Stimulated activated CD8-positive, alpha-beta memory T cell treated with anti-CD3 and anti-CD28 coated beads, Interleukin-4, amount 100 ng/mL, for 48 hours (primary cell): Measurements from ENCODE around the gene IGSF22.

Experiments
- DNase-seq: peaks from one replicate; pipeline ENCODE4 v3.0.0-alpha.2; 2020

Gene IGSF22

DNA sequence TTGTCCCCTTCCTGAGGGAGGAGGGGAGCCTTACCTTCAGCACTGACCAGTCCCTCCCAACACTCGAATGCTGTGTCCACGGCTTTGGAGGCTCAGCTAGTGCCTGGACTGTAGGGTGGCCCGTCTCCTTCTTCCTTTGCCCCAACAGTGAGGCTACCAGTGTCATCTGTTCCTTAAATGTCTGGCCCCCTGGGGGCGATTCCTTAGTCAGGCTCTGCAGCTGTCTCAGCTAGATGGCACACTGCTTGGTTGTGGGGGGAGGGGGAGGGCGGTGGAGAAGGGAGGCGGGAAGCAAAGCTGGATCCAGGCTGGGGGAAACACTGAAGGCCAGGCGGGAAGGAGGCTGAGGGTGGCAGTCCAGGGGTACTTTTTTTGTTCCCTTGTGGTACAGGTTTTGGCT lies at the start of gene IGSF22:
IGSF22 (minus strand) TSS at position 149 of the 400 bp plus-strand sequence. CDS start 1,952 bp downstream, outside the sequence.
- no peak for DNase-seq

DNA sequence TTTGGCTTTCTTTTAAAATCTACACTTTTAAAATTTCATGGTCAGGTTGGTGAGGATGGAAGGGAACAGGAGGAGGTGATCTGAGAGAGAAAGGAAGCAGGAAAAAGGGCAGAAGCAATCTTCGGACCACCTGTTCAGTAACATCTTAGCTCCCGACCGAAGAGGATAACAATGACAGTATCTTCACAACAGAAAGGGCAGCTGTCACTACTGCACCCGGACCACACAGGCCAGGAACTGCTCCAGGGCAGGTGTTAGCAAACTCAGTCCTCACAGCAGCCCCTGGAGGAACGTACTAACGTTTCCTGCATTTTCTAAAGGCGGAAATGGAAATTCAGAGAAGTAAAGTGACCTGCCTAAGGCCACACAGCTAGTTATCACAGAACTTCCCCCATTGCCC lies 48.8 kb upstream of the IGSF22 start:
- DNase-seq: no peak

DNA sequence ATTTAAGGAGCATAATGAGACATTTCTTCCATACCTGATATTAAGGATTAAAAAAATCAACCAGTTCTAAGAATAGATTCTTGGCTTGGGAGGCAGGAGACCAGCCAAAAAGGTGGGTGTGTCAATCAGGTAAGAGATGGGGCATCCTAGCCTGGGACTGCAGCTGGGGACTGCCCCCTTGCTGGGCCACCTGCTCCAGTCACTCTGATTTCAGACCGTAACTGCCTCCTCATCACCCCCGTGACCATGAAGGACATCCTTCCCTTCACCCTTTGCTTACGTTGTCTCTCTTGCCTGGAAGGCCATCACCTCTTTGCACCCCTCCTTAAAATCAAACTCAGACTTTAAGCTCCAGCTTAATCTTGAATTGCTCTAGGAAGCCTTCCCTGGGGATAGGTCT lies 47.7 kb upstream of the IGSF22 start:
- no peak for DNase-seq

DNA sequence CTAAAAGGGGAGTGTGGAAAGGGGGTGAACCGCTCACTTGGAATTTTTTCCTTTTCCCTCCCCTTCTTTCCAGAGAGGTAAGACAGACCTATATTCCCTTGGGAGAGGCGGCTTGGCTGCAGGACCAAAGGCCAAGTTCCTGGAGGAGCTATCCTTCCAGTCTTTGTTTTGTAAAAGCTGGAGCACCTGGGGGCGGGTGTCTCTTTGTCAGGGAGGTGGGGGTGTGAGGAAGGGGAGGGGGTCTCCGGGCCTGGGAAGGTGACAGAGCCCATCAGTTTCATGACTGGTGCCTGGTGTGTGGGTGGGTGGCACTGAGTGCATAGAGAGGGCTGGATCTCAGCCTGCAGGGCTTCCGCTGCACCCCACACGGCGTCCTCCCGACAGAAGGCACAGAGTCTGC lies 47.1 kb upstream of the IGSF22 start:
- no peak for DNase-seq

DNA sequence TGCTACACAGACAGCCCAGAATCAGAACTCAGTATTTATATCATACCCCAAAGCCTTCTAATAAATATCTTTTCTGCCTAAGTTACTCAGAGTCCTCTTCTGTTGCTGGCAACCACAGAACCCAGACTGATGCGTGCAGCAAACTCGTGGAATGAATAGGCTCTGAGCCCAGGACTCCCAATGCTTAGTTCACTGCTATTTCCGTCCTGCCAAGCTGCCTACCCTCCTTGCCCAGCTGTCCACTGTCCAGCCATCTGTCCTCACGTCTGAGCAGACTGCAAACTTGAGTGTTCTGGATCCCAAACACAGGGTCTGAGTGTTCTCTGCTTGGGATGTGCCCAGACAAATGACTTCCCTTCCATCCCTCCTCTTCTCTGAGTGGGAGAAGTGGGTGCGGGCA lies 46.2 kb upstream of the IGSF22 start:
- no peak for DNase-seq

DNA sequence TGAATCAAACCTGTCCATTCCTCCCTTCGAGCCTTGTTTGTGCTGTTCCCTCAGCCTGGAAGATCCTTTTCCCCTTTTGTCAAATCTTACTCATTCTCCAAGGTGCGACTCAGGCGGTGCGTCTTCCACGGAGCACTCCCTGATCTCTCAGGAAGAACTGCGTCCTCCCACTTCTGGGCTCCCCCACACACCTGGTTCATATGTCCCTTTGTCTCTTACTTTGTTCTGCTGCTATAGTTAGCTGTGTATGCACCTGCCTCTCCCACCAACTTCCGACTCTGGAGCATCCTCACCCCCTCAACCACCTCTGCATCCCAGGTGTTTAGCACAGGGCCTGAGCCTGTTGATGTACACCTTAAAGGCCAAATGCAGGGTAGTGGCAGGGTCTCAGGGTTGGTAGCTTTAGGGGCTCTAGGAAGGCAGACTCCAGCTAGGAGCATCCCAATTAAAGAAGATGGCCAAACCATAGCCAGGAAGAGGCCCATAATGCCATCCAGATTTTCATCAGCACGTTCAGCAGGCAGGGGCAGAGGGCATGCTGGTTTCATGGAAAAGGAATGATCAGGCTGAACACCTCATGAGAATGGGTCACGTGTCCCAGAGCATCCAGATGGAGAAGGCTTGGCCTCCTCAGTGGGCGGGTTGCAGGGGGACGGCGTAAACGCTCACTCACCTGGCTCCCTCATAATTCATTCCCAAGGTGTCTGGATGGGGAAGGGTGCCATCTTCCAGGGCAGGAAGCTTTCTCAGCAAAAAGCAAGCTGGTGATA lies 45.5 kb upstream of the IGSF22 start:
- DNase-seq: no peak

DNA sequence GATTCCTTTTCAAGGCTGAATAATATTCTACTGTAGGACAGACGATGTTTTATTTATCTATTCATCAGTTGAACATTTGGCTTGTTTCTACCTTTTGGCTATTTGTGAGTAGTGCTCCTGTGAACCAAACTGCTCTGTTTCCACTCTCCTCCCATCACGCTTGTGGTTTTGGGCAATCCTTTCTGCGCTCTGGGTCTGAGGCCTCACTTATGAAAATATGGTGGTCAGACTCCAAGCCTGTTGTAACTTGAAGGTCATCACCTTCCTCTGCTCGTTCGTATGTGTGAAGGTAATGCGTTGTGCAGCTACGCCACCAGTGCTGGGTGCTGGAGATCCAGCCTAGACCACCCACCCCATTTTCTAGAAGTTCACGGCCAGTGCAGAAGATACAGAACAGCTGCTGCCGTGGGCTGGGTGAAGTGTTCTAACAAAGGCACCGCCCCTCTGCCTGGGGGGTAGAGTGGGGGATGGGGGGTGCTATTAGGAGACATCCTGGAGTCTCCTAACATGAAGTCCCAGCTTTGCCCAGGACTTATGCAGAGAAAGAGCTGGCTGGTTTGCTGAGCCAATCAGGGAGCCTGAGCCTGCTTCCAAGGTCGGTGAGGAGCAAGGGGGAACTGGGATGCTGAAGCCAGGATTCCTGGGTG lies 44.6 kb upstream of the IGSF22 start:
- no peak for DNase-seq

DNA sequence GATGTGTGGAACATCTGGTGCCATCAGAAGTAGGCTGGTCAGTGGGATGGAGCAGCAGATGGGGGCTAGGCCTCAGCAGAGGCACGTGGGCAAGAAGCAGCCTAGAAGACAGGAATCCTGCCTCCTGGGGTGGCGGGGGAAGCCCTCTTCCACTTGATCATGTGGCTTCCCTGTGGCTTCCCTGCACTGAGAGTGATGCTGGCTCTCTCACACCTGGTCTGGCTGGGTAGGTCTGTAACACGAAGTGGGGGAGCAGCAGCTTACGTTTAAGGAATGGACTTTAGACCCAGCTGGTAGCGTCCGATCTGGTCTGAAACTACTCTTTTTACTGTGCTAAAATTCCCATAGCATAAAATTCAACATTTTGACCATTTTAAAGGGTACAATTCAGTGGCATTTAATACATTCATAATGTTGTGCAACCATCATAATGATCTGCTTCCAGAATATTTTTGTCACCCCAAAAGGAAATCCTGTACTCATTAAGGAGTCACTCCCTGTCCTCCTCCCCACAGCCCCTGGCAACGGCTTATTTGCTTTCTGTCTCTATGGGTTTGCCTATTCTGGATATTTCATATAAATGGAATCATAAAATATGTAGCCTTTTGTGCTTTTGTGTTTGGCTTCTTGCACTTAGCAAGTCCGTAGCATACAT lies 43.9 kb upstream of the IGSF22 start:
- no peak for DNase-seq

DNA sequence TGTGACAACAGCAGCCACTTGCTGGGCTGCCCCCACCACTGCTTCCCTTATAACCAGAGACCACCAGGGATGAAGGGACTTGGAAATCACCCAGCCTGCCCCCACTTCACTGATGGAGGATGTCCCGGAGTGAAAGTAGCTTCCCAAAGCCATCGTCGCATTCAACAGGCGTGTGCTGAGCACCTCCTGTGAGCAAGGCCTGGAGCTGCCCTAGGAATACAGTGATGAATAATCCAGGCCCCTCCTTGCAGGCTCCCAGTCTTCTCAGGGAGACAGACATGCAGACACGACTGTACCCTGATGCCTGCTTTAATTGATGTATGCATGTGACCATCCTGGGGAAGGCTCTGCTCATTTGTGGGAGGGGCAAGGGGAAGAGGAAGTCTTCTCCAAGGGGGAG lies 43.0 kb upstream of the IGSF22 start:
- no peak for DNase-seq

DNA sequence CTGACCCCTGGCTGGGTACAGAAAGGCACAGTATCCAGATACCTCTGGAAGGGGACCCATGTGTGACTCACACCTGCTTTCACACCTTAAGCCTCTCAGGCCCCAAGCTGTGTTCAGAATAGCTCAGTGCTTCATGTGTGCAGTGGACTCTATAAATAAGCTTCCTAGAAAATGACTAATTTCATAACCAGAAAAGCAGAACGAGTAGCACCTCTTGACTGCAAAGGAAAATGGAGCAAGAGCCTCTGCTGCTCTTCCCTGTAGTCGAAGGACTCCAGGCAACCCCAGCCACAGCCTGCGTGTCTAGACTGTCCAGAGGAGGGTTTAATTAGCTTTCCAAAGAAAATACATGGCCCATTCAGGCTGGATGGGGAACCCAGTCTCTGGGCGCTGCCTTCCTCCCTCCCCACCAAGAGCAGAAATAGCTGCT lies 42.5 kb upstream of the IGSF22 start:
- DNase-seq: no peak

DNA sequence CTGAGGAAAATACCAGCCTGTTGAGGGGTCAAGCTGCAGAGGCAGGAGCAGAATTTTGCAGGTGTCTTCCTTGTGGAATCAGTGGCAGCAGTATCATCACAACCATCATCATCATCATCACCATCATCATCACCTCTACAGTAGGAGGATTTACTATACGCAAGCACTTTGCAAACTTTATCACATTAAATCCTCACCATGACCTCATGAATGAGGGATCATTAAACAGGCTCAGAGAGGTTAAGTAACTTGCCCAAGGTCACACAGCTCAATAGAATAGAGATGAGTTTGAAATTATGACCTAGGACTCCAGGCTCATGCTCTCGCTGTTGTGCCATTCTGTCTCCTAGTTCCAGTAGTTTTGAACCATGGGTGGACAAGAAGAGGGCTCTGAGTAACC lies 40.0 kb upstream of the IGSF22 start:
- no peak for DNase-seq

DNA sequence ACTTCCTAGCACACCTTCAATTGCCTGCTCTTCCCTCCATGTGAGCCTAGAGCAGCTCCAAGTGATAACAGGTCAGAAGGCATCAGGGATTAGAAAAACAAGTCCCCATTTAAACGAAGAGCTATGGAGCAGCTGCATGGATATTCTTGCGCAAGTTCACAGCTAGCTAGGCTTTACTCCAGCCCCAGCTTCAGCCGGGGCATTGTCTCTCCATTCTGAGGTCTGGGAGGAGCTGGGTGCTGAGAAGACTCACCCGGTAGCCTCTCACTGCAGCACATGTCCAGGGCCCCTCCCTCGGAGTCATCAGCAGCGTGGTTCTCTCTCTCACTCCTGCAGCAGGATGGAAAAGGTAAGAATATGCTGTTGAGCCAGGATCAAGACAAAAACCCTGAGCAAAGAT lies 39.6 kb upstream of the IGSF22 start:
- DNase-seq: no peak

DNA sequence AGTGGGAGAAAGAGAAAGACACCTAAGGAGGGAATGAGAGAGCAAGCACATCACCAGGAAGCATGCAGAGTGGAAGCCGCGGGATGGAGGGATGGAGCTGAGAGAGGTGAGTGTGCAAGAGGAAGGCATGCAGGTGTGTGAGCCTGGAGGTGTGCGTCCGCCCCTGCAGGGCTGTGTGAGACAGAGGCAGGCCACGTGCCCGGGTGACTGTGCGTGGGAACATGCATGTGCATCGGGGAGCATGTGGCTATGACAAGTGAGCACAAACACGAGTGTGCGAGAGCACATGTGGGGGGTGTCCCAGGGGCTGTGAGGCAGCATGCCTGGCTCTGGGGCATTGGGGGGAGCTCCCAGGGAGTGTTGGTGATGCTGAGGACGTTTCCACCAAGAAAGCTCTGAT lies 35.8 kb upstream of the IGSF22 start:
- DNase-seq: no peak

DNA sequence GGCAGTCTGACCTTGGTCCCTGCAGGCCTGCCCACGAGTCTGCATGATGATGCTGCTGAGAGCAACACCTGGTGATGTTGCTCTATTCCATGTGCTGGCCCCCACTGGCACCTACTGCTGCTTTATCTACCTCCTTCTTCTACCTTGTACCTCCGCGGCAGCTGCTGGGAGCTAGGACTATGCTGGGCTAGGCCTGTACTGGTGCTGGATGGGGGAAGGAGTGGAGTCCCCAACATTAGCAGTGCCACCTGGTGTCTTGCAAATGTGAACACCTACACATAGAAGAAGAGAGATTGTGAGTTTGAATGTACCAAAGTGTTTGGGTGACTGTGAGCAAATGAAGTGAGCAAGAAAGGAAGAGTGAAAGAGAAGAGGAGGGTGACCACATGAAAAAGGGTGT lies 35.2 kb upstream of the IGSF22 start:
- DNase-seq: no peak

DNA sequence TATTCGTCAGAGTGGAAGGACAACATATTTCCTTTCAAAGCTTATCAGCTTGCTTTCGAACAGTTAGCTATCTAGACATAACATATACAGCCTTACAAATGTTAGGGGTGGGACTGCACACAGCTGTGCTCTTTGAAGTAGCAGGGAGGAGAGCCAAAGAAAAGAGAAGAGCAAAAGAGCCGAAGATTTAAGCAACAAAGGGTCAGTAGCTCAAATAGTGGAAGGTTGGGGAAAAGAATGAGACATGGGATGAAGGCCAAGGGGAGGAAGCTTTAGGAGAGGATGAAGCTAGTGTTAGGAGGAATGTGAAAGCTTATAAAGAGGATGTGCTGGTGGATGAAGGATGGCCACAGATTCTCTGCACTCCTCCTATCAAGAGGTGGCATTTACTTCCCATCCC lies 31.8 kb upstream of the IGSF22 start:
- DNase-seq: no peak

DNA sequence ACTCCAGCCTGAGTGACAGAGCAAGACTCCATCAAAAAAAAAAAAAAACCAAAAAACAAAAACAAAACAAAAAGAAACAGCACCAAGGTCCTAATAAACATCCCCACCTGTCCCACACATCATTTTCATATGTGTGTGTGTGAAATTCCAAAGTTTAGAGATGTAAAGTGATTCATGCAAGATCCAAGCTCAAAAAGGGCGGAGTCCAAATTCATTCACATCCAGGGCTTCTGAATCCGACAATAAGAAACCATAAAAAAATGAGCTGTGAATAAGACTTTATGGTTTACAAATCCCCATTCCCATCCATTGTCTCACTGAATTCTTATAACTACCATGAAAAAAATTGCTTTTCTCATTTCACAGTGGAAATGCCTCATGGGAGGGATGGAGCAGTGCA lies 30.9 kb upstream of the IGSF22 start:
- DNase-seq: no peak

DNA sequence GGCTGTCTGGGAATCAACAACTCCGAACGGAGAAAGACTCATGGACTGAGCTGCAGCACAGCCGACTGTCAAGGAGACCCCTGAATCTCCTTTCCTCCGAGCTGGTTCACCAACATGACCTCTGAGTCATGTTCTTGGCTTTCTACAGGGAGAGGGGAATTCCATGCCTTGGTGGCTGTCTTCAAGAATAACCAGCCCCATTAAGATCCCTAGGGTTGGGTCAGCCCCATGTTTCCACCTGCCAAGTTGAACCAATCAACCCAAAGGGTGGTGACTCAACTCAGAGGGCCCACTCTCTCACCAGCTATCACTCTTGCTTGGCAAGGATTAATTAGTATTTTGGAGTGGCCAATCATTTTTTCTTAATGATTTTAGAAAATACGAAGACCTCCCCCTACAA lies 28.3 kb upstream of the IGSF22 start:
- no peak for DNase-seq

DNA sequence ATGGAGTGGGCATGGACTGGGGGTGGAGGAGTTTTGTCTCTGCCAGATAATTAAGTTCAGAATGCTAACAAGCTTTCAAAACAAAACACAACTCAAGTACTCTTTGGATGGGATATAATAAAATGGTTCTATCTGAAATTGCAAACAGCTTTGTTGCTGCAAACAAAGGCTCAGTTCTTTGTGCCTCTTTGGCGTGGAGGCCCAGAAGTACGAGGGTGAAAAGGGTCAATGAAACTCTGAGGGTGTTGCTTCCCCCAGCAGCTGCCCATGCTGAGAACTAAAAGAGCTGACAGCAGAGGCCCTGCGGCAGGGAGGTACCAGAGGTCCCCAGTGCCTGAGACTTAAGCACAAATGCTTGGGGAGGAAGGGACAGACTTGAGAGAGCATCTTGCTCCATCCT lies 26.5 kb upstream of the IGSF22 start:
- DNase-seq: no peak

DNA sequence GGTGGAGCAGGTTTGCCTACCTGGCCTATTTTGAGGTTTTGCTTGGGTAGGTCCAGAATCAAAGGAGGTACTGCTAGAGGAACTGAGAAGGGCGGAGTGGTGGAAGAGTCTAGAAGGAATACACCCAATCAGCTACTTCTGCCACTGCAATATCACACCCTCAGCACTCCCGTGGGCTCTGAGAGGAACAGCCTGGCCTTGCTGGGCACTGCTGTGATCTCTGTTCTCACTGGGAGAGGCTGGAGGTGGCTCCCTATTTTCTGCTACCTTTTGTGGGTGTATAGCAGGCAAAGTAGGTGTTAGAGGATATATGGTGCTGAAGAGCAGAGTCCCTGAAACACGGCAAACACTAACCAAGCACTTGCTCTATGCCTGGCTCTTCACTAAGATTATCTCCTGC lies 25.0 kb upstream of the IGSF22 start:
- DNase-seq: no peak

DNA sequence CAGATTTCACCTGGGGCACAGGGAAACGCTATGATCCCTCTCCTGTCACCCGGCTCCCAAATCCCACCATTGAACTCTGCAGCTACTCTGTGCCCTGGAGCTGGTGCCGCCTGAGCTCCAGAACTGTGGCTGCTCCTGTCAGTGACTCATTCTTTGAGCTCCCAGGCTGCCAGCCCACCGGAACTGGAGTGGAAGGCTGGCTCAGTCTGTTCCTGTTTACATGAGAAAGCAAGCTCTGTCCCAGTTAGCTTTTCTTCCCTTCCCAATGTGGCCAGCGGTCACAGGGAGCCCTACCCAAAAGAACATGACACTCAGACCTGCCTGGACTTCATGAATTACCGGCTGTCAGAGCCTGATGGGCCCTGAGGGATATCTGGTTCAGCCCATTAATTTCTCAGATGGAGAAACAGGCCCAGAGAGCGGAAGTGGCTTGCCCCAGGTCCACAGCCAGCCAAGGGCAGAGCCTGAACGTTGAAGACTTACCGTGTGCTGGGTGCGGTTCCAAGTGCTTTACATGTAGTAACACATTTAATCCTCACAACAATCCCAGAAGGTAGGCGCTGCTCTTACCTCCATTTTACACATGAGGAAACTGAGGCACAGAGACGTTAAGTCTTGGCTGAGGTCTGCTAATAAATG lies 23.8 kb upstream of the IGSF22 start:
- DNase-seq: no peak

DNA sequence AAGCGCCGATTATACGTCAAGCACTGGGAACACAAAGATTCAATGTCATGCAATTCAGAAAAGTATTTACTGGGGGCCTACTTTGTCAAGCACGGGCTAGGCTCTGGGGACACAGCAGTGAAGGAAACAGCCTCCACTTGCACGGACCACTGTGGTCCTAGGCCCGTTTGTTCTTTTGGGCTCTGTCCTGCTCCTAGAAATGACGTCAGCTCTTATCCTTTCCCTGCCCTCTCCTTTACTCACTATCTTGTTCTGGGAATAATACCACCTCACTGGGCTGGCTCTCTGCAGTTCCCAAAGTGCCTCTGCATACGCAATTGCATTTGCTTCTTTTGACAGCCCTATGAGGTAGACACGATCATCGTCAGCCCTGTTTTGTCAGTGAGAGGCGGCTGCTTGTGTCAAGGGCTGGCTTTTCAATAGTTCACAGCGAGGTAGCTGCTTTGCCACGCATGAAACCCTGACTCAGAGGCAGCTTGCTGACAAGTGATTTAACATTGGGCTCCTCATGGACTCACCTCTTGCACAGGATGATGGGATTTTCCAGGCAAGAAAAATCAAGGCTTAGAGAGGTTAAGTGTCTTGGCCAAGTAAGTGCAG lies 22.9 kb upstream of the IGSF22 start:
- no peak for DNase-seq

DNA sequence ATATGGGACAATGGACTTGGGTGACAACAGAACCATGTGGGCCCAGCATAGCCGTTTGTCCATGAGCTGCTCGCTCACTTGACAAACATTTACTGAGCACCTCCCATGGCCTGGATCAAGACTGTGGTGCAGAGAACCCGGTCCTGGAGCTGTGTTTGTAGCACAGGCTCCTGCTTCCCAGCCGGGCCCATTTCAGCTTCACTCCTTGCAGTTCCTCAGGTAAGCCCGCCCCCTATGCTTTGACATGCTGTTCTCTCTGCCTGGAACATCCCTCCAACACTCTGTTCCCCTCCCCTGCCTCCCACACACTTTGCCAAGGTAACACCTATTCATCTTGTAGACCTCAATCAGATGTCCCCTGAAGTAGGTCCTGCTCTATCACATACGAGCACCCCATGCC lies 19.3 kb upstream of the IGSF22 start:
- DNase-seq: no peak

DNA sequence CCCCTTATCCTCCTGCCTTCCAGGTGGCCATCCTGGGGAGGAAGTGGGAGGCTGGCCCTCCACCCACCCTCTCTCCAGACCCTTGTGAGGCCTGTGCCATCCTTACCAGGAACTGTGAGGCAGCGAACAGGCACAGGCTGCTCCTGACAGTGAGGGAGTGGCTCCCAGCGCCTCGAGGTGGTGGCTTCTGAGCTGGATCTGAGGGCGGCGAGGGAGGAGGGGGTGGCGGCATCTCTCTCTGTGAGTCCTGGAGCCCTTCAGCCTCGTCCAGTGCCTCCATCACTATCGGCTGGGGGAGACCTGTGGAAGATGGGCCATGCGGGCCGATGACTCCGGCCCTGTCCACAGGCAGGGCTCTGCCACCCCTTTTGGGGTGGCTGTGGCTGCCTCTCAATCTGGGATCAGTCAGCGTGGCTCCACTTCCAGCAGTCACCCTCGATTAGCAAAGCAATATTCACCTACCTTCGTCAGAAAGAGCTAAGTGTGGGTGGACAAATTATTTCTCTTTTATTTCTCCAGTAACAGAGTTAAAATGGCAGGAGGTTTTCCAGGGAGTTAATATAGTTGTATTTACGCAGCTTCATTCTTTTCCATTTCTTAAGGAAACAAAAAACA lies 18.0 kb upstream of the IGSF22 start:
- no peak for DNase-seq
